ENCODE measurements around the gene SIT1. TPM values are rescaled to one million over a fixed set of nuclear protein-coding genes. Genes with fewer than 3 reads are reported as not detected.

The SIT1 gene
- polyA plus RNA-seq, 2 of the 4 experiments (the other 2 are of a cell fraction) = not detected

- TF ChIP-seq BHLHE40 (IDR thresholded peaks at IDR 0.05; ENCODE audit: low read depth, low read length) = no peak
Observed at GRCh38 chr9:35675204-35675603, 24.5 kb upstream of the SIT1 start (continued).

GRCh38 chr9:35674025-35674361 lies 23.3 kb upstream of the SIT1 start:
- POLR2A ChIA-PET = interaction anchor here (0.5 to 1.7 kb wide), 3 partner anchors 16 to 58 kb away, joined by 3 to 18 read pairs (median 4); partner anchors contain the start of genes CREB3, TLN1 and TPM2
- FAIRE-seq (no peak), DNase-seq (ENCODE audit: low read depth in 1 of 2, low spot score in 1 of 2) (no peak), ATAC-seq (no peak)
- Histone ChIP-seq H3K9me3 (no peaks in the 10 kb centered on the region), H3K4me1 (peaks cover 38% of the 10 kb centered on the region), H3K27ac (peak overlapping the region; percentile 66 to 81), H3K4me2 (peak overlapping the region; percentile 68), H3K4me3 (no peak overlapping the region)
- no peak for TF ChIP-seq BCL3 (IDR thresholded peaks at IDR 0.05)
- TF ChIP-seq ZSCAN20 (CRISPR knock-in tag; IDR thresholded peaks at IDR 0.05) = no peak
- TF ChIP-seq TFCP2L1 (CRISPR knock-in tag; IDR thresholded peaks at IDR 0.05) = no peak
- TF ChIP-seq RNF2 (IDR thresholded peaks at IDR 0.05; ENCODE audit: borderline replicate concordance, low read depth) = no peak
- TF ChIP-seq PHF8 (IDR thresholded peaks at IDR 0.05; ENCODE audit: borderline replicate concordance, low read depth) = no peak
- TF ChIP-seq CBX8 (IDR thresholded peaks at IDR 0.05) = no peak
- CTCF ChIA-PET = interaction anchor here (1.0 to 21.5 kb wide), 4 partner anchors 13 to 63 kb away, joined by 3 to 498 read pairs (median 68); partner anchors contain the start of genes ARHGEF39, CCDC107, RMRP and TPM2
- 64% methylated on average over 3 of the region's 3 CpGs for WGBS (ENCODE audit: missing lambda C conversion rate)

- no peak for FAIRE-seq
- ChIA-PET POLR2A (interaction anchor here (0.5 to 1.7 kb wide), 3 partner anchors 17 to 59 kb away, joined by 3 to 18 read pairs (median 4); partner anchors contain the start of genes CREB3, TLN1 and TPM2), CTCF (interaction anchor here (1.0 to 21.5 kb wide), 5 partner anchors 13 to 62 kb away, joined by 3 to 498 read pairs (median 8); partner anchors contain the start of genes ARHGEF39, CCDC107, RMRP and TPM2)
- H3K4me1 ChIP-seq = peaks cover 44% of the 10 kb centered on the region
- H3K4me3 ChIP-seq = no peak within 1 kb of the TSS
- H3K4me2 ChIP-seq = peak within 1 kb of the TSS; percentile 68
- DNase-seq (ENCODE audit: low read depth in 1 of 2, low spot score in 1 of 2) = peak in 1 of 2 experiments; percentile 46
- peak; percentile 54 for TF ChIP-seq ZFP36 (IDR thresholded peaks at IDR 0.05; ENCODE audit: borderline replicate concordance, partially characterized antibody)
- no peak for TF ChIP-seq EHMT2 (IDR thresholded peaks at IDR 0.05; ENCODE audit: low read depth)
- WGBS (ENCODE audit: missing lambda C conversion rate) = 25% methylated on average over 8 of the region's 10 CpGs
- no peaks in the 10 kb centered on the region for H3K9me3 ChIP-seq
- H3K27ac ChIP-seq = peak within 1 kb of the TSS; percentile 66 to 81
- ATAC-seq = peak; percentile 61 to 65; a peak in 5 of 6 replicates
Observed at GRCh38 chr9:35673132-35674024, 22.6 kb upstream of the SIT1 start, which contains the start of gene CA9. Gene CA9, plus strand, starts transcription at chr9:35673928. Its CDS starts 32 bp downstream, at chr9:35673960.

DNA sequence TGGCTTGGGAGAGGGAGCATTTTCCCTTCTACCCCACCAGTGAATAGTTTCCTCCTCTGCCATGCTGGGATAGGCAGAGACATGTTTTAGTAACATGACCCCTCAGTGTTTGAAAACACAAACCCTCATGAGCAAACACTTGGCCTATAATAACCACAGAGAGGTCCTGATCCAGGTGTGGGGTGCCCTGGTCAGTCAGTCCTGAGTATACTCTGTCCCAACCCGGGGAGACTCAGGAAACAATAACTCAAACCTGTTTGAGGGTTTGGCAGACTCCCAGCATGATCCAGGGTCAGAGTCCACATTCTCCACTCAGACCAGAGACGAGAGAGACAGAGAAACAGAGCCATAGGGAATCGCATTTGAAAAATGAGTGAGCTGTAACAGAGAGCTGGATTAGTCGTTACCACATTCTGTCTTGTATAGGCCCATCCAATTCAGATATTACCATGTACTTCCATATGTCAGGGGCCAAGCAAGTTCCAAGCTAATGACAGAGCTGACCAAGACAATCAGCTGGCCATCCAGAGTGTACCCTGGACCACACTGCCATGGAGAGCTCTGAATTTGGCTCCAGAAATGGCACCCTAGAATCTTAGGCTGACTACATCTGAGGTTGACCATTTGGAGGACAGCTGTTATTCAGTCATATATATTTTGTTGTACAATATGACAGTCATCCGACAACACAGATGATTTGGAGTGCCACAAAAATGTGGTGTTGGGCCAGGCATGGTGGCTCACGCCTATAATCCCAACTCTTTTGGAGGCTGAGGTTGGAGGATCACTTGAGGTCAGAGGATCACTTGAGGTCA lies 18.8 kb upstream of the SIT1 start:
- TF ChIP-seq BCL3 (IDR thresholded peaks at IDR 0.05) (0 out of 3 replicates have a peak, but pooled peaks have one; percentile 25), MAZ (IDR thresholded peaks at IDR 0.05; ENCODE audit: borderline replicate concordance, low read depth, low read length) (no peak), CBX8 (IDR thresholded peaks at IDR 0.05) (no peak), CBX2 (IDR thresholded peaks at IDR 0.05; ENCODE audit: borderline replicate concordance, low read depth) (no peak), RARB (CRISPR knock-in tag; IDR thresholded peaks at IDR 0.05) (no peak), JUNB (IDR thresholded peaks at IDR 0.05) (no peak), EP300 (IDR thresholded peaks at IDR 0.05) (no peak), EHF (CRISPR knock-in tag; IDR thresholded peaks at IDR 0.05) (no peak), RNF2 (IDR thresholded peaks at IDR 0.05; ENCODE audit: borderline replicate concordance, low read depth) (no peak), JUN (IDR thresholded peaks at IDR 0.05) (peak in 1 of 2 experiments; percentile 49; a peak in 1 of 5 replicates), KDM1A (IDR thresholded peaks at IDR 0.05; ENCODE audit: low read depth) (no peak)
- TF ChIP-seq, protein P1, sequence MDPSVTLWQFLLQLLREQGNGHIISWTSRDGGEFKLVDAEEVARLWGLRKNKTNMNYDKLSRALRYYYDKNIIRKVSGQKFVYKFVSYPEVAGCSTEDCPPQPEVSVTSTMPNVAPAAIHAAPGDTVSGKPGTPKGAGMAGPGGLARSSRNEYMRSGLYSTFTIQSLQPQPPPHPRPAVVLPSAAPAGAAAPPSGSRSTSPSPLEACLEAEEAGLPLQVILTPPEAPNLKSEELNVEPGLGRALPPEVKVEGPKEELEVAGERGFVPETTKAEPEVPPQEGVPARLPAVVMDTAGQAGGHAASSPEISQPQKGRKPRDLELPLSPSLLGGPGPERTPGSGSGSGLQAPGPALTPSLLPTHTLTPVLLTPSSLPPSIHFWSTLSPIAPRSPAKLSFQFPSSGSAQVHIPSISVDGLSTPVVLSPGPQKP (IDR thresholded peaks at IDR 0.05; ENCODE audit: low read depth, low read length) = no peak
- TF ChIP-seq, protein P2, sequence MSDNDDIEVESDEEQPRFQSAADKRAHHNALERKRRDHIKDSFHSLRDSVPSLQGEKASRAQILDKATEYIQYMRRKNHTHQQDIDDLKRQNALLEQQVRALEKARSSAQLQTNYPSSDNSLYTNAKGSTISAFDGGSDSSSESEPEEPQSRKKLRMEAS (IDR thresholded peaks at IDR 0.05) = peak; percentile 19; the same call in 1 of the 2 replicates
- Histone ChIP-seq H3K4me2 (peak overlapping the region; percentile 74), H3K4me3 (no peak overlapping the region), H3K9me3 (no peaks in the 10 kb centered on the region), H3K27ac (peak overlapping the region; percentile 82 to 91), H3K4me1 (peaks cover 58% of the 10 kb centered on the region)
- ATAC-seq (peak; percentile 45 to 61), DNase-seq (ENCODE audit: low read depth in 1 of 2, low spot score in 1 of 2) (peak; percentile 44 to 85), FAIRE-seq (peak; percentile 68)
- WGBS (ENCODE audit: missing lambda C conversion rate) = 33% methylated on average over 6 of the region's 6 CpGs
- ChIA-PET POLR2A (interaction anchor here (1.1 to 1.6 kb wide), 3 partner anchors 20 to 63 kb away, joined by 3 to 13 read pairs (median 4); partner anchors contain the start of genes CREB3, TLN1 and TPM2), CTCF (interaction anchor here (0.6 to 21.5 kb wide), 8 partner anchors 9 to 121 kb away, joined by 3 to 498 read pairs (median 6); partner anchors contain the start of genes ARHGEF39, CCDC107, RMRP and TPM2)
